Stimulated activated naive B cell treated with anti-CD40 and anti-IgM and Interleukin-4, amounts not matched to agents 10 μg/mL and 1 μg/mL and 100 μg/mL, for 72 hours (primary cell): Measurements from ENCODE around the gene C5orf24.
A peak's percentile ranks its signal among the peaks of the same experiment; 100 is the strongest.

Experiments
- ATAC-seq, 2 donors: fragments of 150-1000 bp; cut with Tn5 transposase; replicated peaks; 2 replicates each; pipeline ENCODE4 v1.10.0; 2021; ENCODE audit warnings: moderate library complexity in 1 of 2
- DNase-seq: peaks from one replicate; pipeline ENCODE4 v3.0.0; 2021
- H3K27ac Mint-ChIP-seq: one replicate; pipeline ENCODE4 v1.8.0; 2022; ENCODE audit warnings: mild to moderate bottlenecking, mixed read lengths
- H3K27me3 Mint-ChIP-seq, 2 donors: one replicate each; pipeline ENCODE4 v1.8.0; 2022; ENCODE audit warnings: mixed read lengths in 2 of 2
- H3K36me3 Mint-ChIP-seq, 2 donors: one replicate each; pipeline ENCODE4 v1.8.0; 2022; ENCODE audit warnings: mixed read lengths in 2 of 2, mild to moderate bottlenecking in 1 of 2
- H3K4me1 Mint-ChIP-seq, 2 donors: one replicate each; pipeline ENCODE4 v1.8.0; 2022; ENCODE audit warnings: mixed read lengths in 2 of 2, mild to moderate bottlenecking in 1 of 2
- H3K4me3 Mint-ChIP-seq, 2 donors: one replicate each; pipeline ENCODE4 v1.8.0; 2022; ENCODE audit warnings: mild to moderate bottlenecking in 2 of 2, mixed read lengths in 2 of 2, moderate library complexity in 1 of 2
- H3K9me3 Mint-ChIP-seq, 2 donors: one replicate each; pipeline ENCODE4 v1.8.0; 2022; ENCODE audit warnings: mixed read lengths in 2 of 2, mild to moderate bottlenecking in 1 of 2

The C5orf24 gene

DNA sequence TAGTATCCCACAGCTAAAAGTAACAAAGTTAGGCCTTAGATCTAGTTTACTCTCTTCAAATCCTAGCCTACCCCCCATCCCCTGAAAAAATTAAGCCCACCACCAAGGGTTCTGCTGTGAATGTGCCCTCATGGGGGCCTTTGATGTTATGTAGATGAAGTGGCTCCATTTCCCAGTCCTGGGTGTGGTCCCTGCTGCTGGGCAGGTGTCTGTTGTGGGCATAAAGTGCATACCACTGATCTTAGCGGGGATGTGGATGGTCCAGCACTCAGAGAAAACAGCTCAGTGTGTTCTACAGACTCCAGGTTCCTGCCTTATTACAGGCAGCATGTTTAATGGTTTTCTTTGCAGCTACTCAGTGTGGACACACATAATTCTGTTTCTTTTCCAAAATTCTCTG is 61.0 kb downstream of the C5orf24 start:
- Mint-ChIP-seq H3K36me3 (peaks cover 6 to 17% of the 10 kb centered on the region in 2 donors), H3K27ac (peak overlapping the region; percentile 51), H3K4me3 (peak overlapping the region in 1 of 2 donors; percentile 36), H3K4me1 (peaks cover 10 to 21% of the 10 kb centered on the region in 2 donors), H3K9me3 (no peaks in the 10 kb centered on the region), H3K27me3 (no peaks in the 10 kb centered on the region)
- no peak for DNase-seq
- ATAC-seq: no peak
